Chondrocyte (in vitro differentiated cells): ENCODE results near the gene CTAGE6. TPM values are rescaled to one million over a fixed set of nuclear protein-coding genes. Genes with fewer than 3 reads are reported as not detected.
"Not testable (repeated sequence)": the region's sequence is repeated elsewhere in the genome, so short reads cannot be mapped to it uniquely, and the experiment has no call there.

Source experiments
- DNase-seq: peaks from one replicate; pipeline ENCODE4 v3.0.0; 2021; ENCODE audit warnings: mixed read lengths, low spot score
- H3K27ac Mint-ChIP-seq: one replicate; pipeline ENCODE4 v1.8.0; 2021; ENCODE audit warnings: mild to moderate bottlenecking, moderate library complexity, mixed read lengths; ENCODE audit not compliant: unreplicated experiment
- H3K27me3 Mint-ChIP-seq: 2 replicates; pipeline ENCODE4 v1.8.0; 2021; ENCODE audit warnings: low read depth, mixed read lengths
- H3K36me3 Mint-ChIP-seq: 2 replicates; pipeline ENCODE4 v1.8.0; 2021; ENCODE audit warnings: low read depth, mixed read lengths
- H3K4me1 Mint-ChIP-seq: 2 replicates; pipeline ENCODE4 v1.8.0; 2021; ENCODE audit warnings: low read depth, mild to moderate bottlenecking, mixed read lengths
- H3K4me3 Mint-ChIP-seq: one replicate; pipeline ENCODE4 v1.8.0; 2021; ENCODE audit warnings: mild to moderate bottlenecking, moderate library complexity, mixed read lengths; ENCODE audit not compliant: unreplicated experiment
- H3K9me3 Mint-ChIP-seq: 2 replicates; pipeline ENCODE4 v1.8.0; 2021; ENCODE audit warnings: low read depth, mixed read lengths
- CTCF ChIP-seq: fragments of 200-600 bp; sonication (generic); IDR thresholded peaks from 2 replicates; pipeline ENCODE4 v1.5.0; 2021; ENCODE audit warnings: antibody characterized with exemption, mild to moderate bottlenecking, moderate library complexity
- total RNA-seq: library from RNA; stranded (reverse); gene quantifications from 3 replicates; pipeline ENCODE4 v1.2.1, GENCODE V29; 2021

The CTAGE6 gene
- total RNA-seq, 1 donor from 2014 or later: 0.17 TPM

DNA sequence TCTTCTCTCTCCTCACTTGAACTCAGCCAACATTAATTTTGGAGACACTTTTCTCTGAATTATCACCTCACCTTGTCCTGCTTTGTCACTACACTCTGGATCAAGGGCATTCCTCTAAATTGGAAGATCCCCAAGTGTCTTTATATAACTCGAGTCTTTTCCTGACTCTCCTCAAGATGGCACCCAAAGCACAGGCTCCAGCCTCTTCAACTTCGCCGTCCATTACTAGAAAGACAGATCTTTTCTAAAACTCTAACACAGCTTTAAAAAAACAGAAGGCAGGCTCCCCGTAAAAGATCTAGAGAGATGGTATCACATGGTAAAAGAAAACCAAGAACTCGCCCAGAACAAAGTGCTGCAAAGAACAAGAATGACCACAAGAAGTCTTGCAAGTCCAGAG, 8.2 kb upstream of the CTAGE6 start:
- H3K27ac Mint-ChIP-seq, H3K4me1 Mint-ChIP-seq, H3K9me3 Mint-ChIP-seq, H3K4me3 Mint-ChIP-seq, H3K36me3 Mint-ChIP-seq, DNase-seq, H3K27me3 Mint-ChIP-seq: not testable (repeated sequence)
- peak; percentile 23 for TF ChIP-seq CTCF

DNA sequence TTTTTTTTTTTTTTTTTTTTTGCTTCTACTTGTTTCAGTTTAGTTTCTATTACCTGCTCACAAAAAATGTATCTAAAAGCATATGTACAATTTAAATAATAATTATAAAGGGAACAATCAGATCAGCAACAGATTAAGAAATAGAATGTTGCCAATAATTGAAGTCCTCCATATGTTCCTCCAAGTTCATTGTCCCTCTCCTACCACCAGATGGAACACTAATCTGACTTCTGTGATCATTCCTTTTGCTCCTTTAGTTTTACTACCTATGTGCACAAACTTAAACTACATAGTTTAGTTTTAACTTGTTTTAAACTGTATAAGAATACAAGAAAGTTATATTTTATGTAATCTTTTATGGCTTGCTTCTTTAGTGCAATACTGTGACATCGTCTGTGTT, 5.6 kb upstream of the CTAGE6 start:
- DNase-seq, H3K27ac Mint-ChIP-seq, H3K4me3 Mint-ChIP-seq, H3K36me3 Mint-ChIP-seq, H3K4me1 Mint-ChIP-seq, H3K27me3 Mint-ChIP-seq, H3K9me3 Mint-ChIP-seq: not testable (repeated sequence)

- DNase-seq, H3K27me3 Mint-ChIP-seq, H3K4me3 Mint-ChIP-seq, H3K36me3 Mint-ChIP-seq, H3K9me3 Mint-ChIP-seq, H3K4me1 Mint-ChIP-seq, H3K27ac Mint-ChIP-seq: not testable (repeated sequence)
Measured at GRCh38 chr7:143745340-143745739, 12.2 kb downstream of the CTAGE6 start.

DNA sequence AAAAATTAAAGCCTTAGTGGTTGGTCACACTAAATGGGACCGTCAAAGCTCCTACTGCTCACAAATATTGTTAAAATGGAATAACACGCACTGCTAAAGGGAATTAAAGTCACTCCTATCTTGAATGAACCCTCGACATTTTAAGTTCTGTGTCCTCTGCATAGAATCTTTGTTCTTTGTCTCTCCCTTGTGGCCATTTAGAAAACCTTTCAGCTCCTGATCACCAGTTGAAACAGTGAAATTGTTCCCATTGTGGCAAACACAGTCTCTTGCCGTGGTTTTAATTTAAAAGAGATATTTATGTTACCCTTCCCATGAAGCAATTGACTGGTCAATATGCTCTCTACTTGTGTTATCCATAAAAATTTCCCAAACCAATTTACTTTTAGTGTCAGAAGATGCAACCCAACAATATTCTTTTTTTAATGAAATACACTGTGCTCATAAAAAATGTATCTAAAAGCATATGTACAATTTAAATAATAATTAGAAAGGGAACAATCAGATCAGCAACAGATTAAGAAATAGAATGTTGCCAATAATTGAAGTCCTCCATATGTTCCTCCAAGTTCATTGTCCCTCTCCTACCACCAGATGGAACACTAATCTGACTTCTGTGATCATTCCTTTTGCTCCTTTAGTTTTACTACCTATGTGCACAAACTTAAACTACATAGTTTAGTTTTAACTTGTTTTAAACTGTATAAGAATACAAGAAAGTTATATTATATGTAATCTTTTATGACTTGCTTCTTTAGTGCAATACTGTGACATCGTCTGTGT, 20.3 kb downstream of the CTAGE6 start:
- TF ChIP-seq CTCF: peak; percentile 81
- not testable (repeated sequence) for DNase-seq

GRCh38 chr7:143735962-143736361, 21.5 kb downstream of the CTAGE6 start:
- H3K9me3 Mint-ChIP-seq: no peaks in the 10 kb centered on the region
- H3K36me3 Mint-ChIP-seq: no peaks in the 10 kb centered on the region
- DNase-seq: no peak
- H3K27me3 Mint-ChIP-seq: no peaks in the 10 kb centered on the region
- TF ChIP-seq CTCF: no peak
- H3K4me3 Mint-ChIP-seq: no peak overlapping the region
- H3K27ac Mint-ChIP-seq: no peak overlapping the region
- peaks cover 13% of the 10 kb centered on the region for H3K4me1 Mint-ChIP-seq

More for the DNA sequence above, 20.3 kb downstream of the CTAGE6 start:
- H3K9me3 Mint-ChIP-seq, H3K4me3 Mint-ChIP-seq, H3K27ac Mint-ChIP-seq, H3K36me3 Mint-ChIP-seq, H3K27me3 Mint-ChIP-seq: not testable (repeated sequence)
- peaks cover 13% of the 10 kb centered on the region for H3K4me1 Mint-ChIP-seq

DNA sequence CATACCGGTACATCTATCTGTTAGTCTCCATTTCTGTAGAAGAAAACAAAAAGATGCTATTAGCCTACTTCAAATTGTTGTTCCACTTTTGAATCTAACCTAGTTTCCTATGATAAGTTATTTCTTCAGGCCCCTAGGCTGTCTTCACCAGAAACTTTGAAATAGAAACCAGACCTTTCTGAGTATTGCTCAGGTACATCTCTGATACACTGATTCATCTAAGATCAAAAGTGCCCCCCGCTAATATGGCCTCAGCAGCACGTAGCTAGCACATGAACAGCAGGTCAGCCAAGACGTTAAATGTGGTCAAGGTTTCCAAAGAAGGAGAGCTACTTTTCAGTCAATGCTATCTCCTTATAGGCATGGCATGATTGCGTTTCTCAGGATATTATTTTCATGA, 23.6 kb downstream of the CTAGE6 start:
- DNase-seq: no peak
- Mint-ChIP-seq H3K4me3 (no peak overlapping the region), H3K27me3 (no peaks in the 10 kb centered on the region), H3K27ac (no peak overlapping the region), H3K4me1 (peaks cover 13% of the 10 kb centered on the region), H3K9me3 (no peaks in the 10 kb centered on the region), H3K36me3 (no peaks in the 10 kb centered on the region)
- TF ChIP-seq CTCF: no peak
